H54 (cell line): ENCODE data around the gene GRHPR.

ENCODE experiments used
- DNase-seq: peaks from one replicate; pipeline ENCODE4 v3.0.0; 2011; ENCODE audit warnings: low spot score, mixed read lengths; ENCODE audit not compliant: insufficient read length
- FAIRE-seq: peaks from 3 replicates; lab custom pipeline; 2011; peaks lifted over from hg19 to GRCh38; lab: Jason Lieb, UNC
- POLR2A ChIP-seq: IDR thresholded peaks from 2 replicates; pipeline ENCODE4 v1.6.1; 2011; ENCODE audit warnings: low read depth, mild to moderate bottlenecking, low read length

Gene GRHPR

DNA sequence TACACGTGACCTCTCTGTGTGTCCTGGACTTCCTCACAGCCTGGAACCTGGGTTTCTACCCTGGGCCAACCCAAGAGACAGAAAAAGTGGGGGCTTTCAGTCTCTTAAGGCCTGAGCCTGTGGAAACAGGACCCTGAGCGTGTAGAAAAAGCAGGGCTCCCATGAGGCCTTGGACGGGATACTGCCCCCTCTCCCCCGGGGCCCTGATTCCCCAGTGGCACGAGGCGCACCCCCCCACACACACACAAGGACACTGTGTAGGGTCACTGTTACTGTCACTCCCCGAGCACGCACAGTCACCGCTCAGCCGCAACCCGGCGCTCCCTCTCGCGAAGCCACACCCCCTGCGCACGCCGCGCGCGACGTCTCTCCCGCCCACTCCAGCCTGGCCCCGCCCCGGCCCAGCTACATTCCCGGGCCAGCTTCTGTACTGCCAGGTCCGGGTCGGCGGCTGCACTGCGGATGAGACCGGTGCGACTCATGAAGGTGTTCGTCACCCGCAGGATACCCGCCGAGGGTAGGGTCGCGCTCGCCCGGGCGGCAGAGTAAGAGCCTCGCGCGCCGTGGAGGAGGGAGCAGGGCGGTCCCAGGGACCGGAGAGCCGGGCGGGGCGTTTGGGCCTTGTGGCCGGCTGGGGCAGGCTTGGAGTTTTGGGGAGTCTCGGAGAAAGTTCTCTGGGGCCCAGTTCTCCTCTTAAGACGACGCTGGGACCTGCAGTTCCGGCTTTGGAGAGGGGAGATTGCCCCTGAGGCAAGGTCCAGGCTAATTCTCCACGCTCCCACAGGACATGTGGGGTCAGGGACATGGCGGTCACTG is at the start of gene GRHPR:
Gene GRHPR, plus strand, starts transcription at position 408 of the 816 bp plus-strand sequence. Its CDS starts 55 bp downstream, at position 463.
- DNase-seq (peak; percentile 69), FAIRE-seq (no peak)
- TF ChIP-seq POLR2A, result peak; percentile 72

GRCh38 chr9:37372839-37373238 is 49.7 kb upstream of the GRHPR start:
- DNase-seq, result no peak
- FAIRE-seq, result no peak
- TF ChIP-seq POLR2A, result no peak

- FAIRE-seq, result no peak
- TF ChIP-seq POLR2A, result no peak
- DNase-seq, result no peak
These were observed 48.9 kb upstream of the GRHPR start for GRCh38 chr9:37373621-37374020.

- FAIRE-seq (no peak), DNase-seq (no peak)
- TF ChIP-seq POLR2A, result no peak
These were observed 47.6 kb upstream of the GRHPR start for GRCh38 chr9:37374892-37375291.

GRCh38 chr9:37377688-37378612 is 44.5 kb upstream of the GRHPR start:
- DNase-seq (no peak), FAIRE-seq (no peak)
- no peak for TF ChIP-seq POLR2A

DNA sequence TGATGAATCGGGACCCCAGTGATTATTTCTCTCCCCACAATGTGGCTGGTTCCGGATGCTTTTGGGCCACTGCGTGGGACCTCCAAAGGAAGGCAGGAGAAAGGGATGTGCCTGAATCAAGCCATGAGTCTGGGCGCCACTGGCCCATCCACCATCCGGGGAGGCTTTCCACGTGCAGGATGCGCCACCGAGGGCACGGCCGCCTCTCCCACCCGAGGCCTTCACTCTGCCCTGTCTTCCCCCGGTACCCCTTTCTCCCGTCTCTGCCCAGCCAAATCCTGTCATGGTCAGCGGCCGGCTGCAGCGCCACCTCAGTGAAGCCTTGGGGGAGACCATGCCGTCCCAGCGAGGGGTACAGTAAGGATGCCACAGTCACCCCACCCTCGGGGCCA is 43.9 kb upstream of the GRHPR start:
- DNase-seq, result no peak
- no peak for FAIRE-seq
- TF ChIP-seq POLR2A, result no peak

- no peak for DNase-seq
- no peak for TF ChIP-seq POLR2A
- no peak for FAIRE-seq
These were observed 42.7 kb upstream of the GRHPR start for GRCh38 chr9:37379835-37380234.

DNA sequence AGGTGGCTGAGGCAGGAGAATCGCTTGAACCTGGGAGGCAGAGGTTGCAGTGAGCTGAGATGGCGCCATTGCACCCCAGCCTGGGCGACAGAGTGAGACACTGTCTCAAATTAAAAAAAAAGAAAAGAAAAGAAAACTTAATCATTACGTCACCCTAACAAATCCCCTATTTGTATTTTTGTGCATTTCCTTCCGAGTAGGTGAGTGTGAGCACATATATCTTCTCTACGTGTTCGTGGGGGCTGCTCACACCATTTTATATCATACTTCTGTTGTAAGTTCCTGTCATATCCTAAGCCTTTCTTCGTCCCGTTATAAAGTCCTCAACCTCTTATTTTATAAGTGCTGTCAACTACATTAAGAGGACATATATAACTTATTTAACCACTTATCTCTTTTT is 41.9 kb upstream of the GRHPR start:
- no peak for TF ChIP-seq POLR2A
- DNase-seq (no peak), FAIRE-seq (no peak)

GRCh38 chr9:37381094-37381741 is 41.3 kb upstream of the GRHPR start:
- no peak for TF ChIP-seq POLR2A
- DNase-seq, result no peak
- FAIRE-seq, result no peak

DNA sequence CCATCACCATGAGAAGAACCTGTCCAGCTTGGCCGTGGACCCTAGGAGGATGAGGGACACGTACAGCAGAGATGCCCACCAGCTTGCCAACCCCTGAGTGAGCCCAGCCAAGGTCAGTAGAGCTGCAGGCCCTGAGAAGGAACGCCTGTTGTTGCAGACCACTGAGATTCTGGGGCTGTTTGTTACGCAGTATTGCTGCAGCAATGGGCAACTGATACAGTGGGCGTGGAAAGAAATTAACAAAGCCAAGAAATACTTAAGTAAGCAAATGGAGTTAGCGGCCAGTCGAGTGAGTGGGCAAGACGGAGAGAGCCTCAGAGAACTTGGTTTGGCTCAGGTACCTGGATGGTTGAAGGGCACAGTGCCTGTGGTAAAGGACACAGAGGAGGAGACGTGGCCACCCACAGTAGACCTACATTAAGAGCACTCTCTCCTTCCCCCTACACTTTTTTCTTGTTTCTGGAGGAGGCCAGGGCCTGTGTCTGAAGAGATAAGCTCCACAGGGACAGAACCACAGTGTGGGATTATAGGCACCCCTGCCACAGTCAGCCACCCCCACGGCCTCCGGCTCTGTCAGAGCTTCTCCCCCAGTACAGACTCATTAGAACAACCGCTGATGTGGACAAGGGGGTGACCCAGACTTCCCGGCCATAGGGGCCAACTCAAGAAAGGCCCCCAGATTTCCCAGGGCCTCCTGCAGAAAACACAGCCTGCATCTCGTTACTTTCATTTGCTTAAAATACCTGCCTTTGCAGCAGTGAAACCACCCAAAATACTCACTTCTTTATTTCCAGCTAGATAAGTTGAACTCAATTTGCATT is 40.1 kb upstream of the GRHPR start:
- TF ChIP-seq POLR2A, result no peak
- DNase-seq (no peak), FAIRE-seq (no peak)

DNA sequence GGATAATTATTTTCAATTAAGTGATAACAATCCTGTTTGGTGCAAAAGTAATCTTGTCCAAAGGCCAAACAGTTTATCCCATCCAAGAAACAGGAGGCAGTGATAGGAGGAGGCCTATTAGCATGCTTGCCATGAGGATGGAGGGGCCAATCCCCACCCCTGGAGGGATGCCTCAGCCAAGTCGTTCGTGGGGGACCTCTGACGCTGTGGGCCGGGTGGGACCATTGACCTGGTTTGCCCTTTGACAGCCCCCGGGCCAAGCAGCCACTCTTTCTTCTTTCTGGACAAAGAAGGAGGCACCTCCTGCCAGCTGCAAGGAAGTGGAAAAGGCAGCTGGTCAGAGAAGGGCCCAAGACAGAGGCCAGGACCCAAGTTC is 39.5 kb upstream of the GRHPR start:
- DNase-seq (no peak), FAIRE-seq (no peak)
- TF ChIP-seq POLR2A, result no peak

GRCh38 chr9:37383393-37383792 is 39.1 kb upstream of the GRHPR start:
- TF ChIP-seq POLR2A, result no peak
- no peak for DNase-seq
- no peak for FAIRE-seq
